SK-N-SH (cell line): Measurements from ENCODE around the gene B4GALNT3. TPM values are rescaled to one million over a fixed set of nuclear protein-coding genes. Genes with fewer than 3 reads are reported as not detected.

ENCODE experiments used
- CTCF ChIA-PET: fragments of 300-600, 350-600 bp; formaldehyde crosslinking; extraction: SDS; loops from one replicate; lab custom pipeline; 2021; lab: Yijun Ruan, JAX
- POLR2A ChIA-PET: fragments of 350-600 bp; sonication (Branson Sonifier 250); formaldehyde crosslinking; extraction: SDS; loops from one replicate; lab custom pipeline; 2020; ENCODE audit warnings: antibody characterized with exemption, inconsistent platforms; lab: Yijun Ruan, JAX
- DNase-seq: peaks from one replicate; pipeline ENCODE4 v3.0.0; 2012
- H2AFZ ChIP-seq: fragments of 200-600 bp; sonication (generic); 2 replicates; pipeline ENCODE4 v1.8.1; 2016; ENCODE audit warnings: antibody characterized with exemption, mild to moderate bottlenecking, low read depth
- H3F3A ChIP-seq: fragments of 200-600 bp; sonication (generic); replicated peaks from 2 replicates; pipeline ENCODE3; 2016; ENCODE audit warnings: antibody characterized with exemption, mild to moderate bottlenecking; ENCODE audit not compliant: insufficient read depth
- H3K27ac ChIP-seq, 2 experiments: fragments of 200-500 bp in 1 of 2; fragments of 200-600 bp in 1 of 2; sonication (Bioruptor generic) in 1 of 2; sonication (generic), shearing (Covaris generic) in 1 of 2; 2 replicates each; pipeline versions ENCODE4 v1.5.1 to v1.6.1; 2014 to 2016; ENCODE audit warnings: low read depth in 2 of 2, inconsistent platforms in 1 of 2, low read length in 1 of 2, mild to moderate bottlenecking in 1 of 2, mixed read lengths in 1 of 2
- H3K27me3 ChIP-seq: fragments of 200-600 bp; sonication (generic), shearing (Covaris generic); 2 replicates; pipeline ENCODE4 v1.6.1; 2016; ENCODE audit warnings: mixed run types; ENCODE audit not compliant: insufficient read depth
- H3K36me3 ChIP-seq, 2 experiments: fragments of 200-500 bp in 1 of 2; fragments of 200-600 bp in 1 of 2; sonication (Bioruptor generic) in 1 of 2; sonication (generic) in 1 of 2; replicated peaks in 1 of 2; 2 replicates each; pipeline versions ENCODE3 to v1.5.1; 2014 to 2016; ENCODE audit warnings: low read length in 1 of 2, mild to moderate bottlenecking in 1 of 2; ENCODE audit not compliant: insufficient read depth in 2 of 2, control insufficient read depth in 1 of 2
- H3K4me1 ChIP-seq, 2 experiments: fragments of 200-500 bp in 1 of 2; fragments of 200-600 bp in 1 of 2; sonication (Bioruptor generic) in 1 of 2; sonication (generic), shearing (Covaris generic) in 1 of 2; 2 replicates each; pipeline versions ENCODE4 v1.5.1 to v1.6.1; 2014 to 2016; ENCODE audit warnings: low read depth in 1 of 2, low read length in 1 of 2, mixed run types in 1 of 2; ENCODE audit not compliant: insufficient read depth in 2 of 2, control insufficient read depth in 1 of 2
- H3K4me2 ChIP-seq: fragments of 200-600 bp; sonication (generic), shearing (Covaris generic); 2 replicates; pipeline ENCODE4 v1.6.1; 2017; ENCODE audit warnings: mixed run types
- H3K4me3 ChIP-seq, 2 experiments: fragments of 200-500 bp in 1 of 2; fragments of 200-600 bp in 1 of 2; sonication (Bioruptor generic) in 1 of 2; sonication (generic), shearing (Covaris generic) in 1 of 2; 2 replicates each; pipeline versions ENCODE4 v1.5.1 to v1.8.1; 2014 to 2016; ENCODE audit warnings: low read depth in 2 of 2, inconsistent platforms in 1 of 2, low read length in 1 of 2, mild to moderate bottlenecking in 1 of 2, mixed read lengths in 1 of 2, moderate library complexity in 1 of 2
- H3K79me2 ChIP-seq: fragments of 200-600 bp; sonication (generic); 2 replicates; pipeline ENCODE4 v1.8.1; 2017; ENCODE audit warnings: mild to moderate bottlenecking; ENCODE audit not compliant: insufficient read depth
- H3K9ac ChIP-seq: fragments of 200-600 bp; sonication (generic); 2 replicates; pipeline ENCODE4 v1.6.1; 2017; ENCODE audit warnings: mixed run types
- H3K9me2 ChIP-seq: fragments of 200-600 bp; sonication (generic); 2 replicates; pipeline ENCODE4 v1.6.1; 2017; ENCODE audit warnings: mixed run types
- H3K9me3 ChIP-seq: fragments of 200-600 bp; sonication (generic); 2 replicates; pipeline ENCODE4 v1.6.1; 2017; ENCODE audit warnings: mixed run types, mild to moderate bottlenecking, moderate library complexity
- H4K20me1 ChIP-seq: fragments of 200-600 bp; sonication (generic); 2 replicates; pipeline ENCODE4 v1.6.1; 2017; ENCODE audit warnings: mild to moderate bottlenecking, mixed run types; ENCODE audit not compliant: insufficient read depth
- EP300 ChIP-seq, 2 experiments: IDR thresholded peaks; 2 replicates each; pipeline versions ENCODE4 v1.4.0 to v1.6.1; 2012; ENCODE audit warnings: borderline replicate concordance in 1 of 2, low read depth in 1 of 2, low read length in 1 of 2
- EZH2phosphoT487 ChIP-seq: fragments of 200-600 bp; sonication (generic); IDR thresholded peaks from 2 replicates; pipeline ENCODE4 v1.6.1; 2017; ENCODE audit warnings: low read depth, mixed run types, mild to moderate bottlenecking, antibody characterized with exemption, moderate library complexity, borderline replicate concordance
- FOSL2 ChIP-seq: IDR thresholded peaks from 2 replicates; pipeline ENCODE4 v1.4.0; 2012; ENCODE audit warnings: low read depth, mild to moderate bottlenecking, moderate library complexity, borderline replicate concordance
- MAX ChIP-seq: IDR thresholded peaks from 2 replicates; pipeline ENCODE4 v1.4.0; 2012; ENCODE audit warnings: low read depth
- MEF2A ChIP-seq: IDR thresholded peaks from 2 replicates; pipeline ENCODE4 v1.4.0; 2012; ENCODE audit warnings: low read depth, borderline replicate concordance
- PBX3 ChIP-seq: IDR thresholded peaks from 2 replicates; pipeline ENCODE4; 2012
- RFX5 ChIP-seq: IDR thresholded peaks from 2 replicates; pipeline ENCODE4 v1.6.1; 2012; ENCODE audit warnings: mild to moderate bottlenecking, improper control_type of control experiment, low read length
- RXRA ChIP-seq: IDR thresholded peaks from 2 replicates; pipeline ENCODE4 v1.4.0; 2012; ENCODE audit warnings: low read depth, mild to moderate bottlenecking, borderline replicate concordance
- SMC3 ChIP-seq: IDR thresholded peaks from 2 replicates; pipeline ENCODE4 v1.6.1; 2012; ENCODE audit warnings: low read depth, low read length, improper control_type of control experiment
- TAF1 ChIP-seq: IDR thresholded peaks from 2 replicates; pipeline ENCODE4 v1.6.1; 2012; ENCODE audit warnings: low read depth, mild to moderate bottlenecking, low read length, moderate library complexity, borderline replicate concordance
- TCF12 ChIP-seq: IDR thresholded peaks from 2 replicates; pipeline ENCODE4 v1.4.0; 2012
- USF1 ChIP-seq: IDR thresholded peaks from 2 replicates; pipeline ENCODE4 v1.4.0; 2012; ENCODE audit warnings: low read depth, borderline replicate concordance
- USF2 ChIP-seq: fragments of 150-350 bp; IDR thresholded peaks from 2 replicates; pipeline ENCODE4 v1.6.1; 2017; ENCODE audit warnings: antibody characterized with exemption, low read length, low read depth, borderline replicate concordance
- YY1 ChIP-seq: IDR thresholded peaks from 2 replicates; pipeline ENCODE4 v1.4.0; 2012; ENCODE audit warnings: low read depth, mild to moderate bottlenecking
- ZBTB33 ChIP-seq: IDR thresholded peaks from 2 replicates; pipeline ENCODE4 v1.4.0; 2012; ENCODE audit warnings: low read depth, borderline replicate concordance
- WGBS: methylation state at CpG from one replicate; pipeline ENCODE4 v1.1.6; 2017; ENCODE audit warnings: low lambda C conversion rate; 5-methylcytosine and 5-hydroxymethylcytosine counted together
- polyA plus RNA-seq, 3 experiments: library from polyadenylated mRNA; depleted of rRNA; stranded (reverse); fragments of >200 nt; gene quantifications; 2 replicates each; pipeline ENCODE4 v1.2.3, GENCODE V29; 2012

The B4GALNT3 gene
- polyA plus RNA-seq, 1 of the 3 experiments (the other 2 are of a cell fraction): 0.53 TPM

- TF ChIP-seq EZH2phosphoT487: no peak
- no peak for TF ChIP-seq EP300 (IDR thresholded peaks at IDR 0.05; ENCODE audit: borderline replicate concordance in 1 of 2, low read depth in 1 of 2, low read length in 1 of 2)
- TF ChIP-seq, all 33 proteins: peak for 0
These were observed 53.7 kb downstream of the B4GALNT3 start (continued) for GRCh38 chr12:513446-513845.

- Histone ChIP-seq H3K27me3 (peaks cover 29% of the 10 kb centered on the region; the same call in 1 of the 2 replicates), H3K9me3 (no peaks in the 10 kb centered on the region), H3K4me2 (no peak overlapping the region), H3K79me2 (no peaks in the 10 kb centered on the region), H3K9ac (no peak overlapping the region), H2AFZ (no peak overlapping the region), H3K27ac (no peak overlapping the region), H3K4me3 (no peak overlapping the region), H3K4me1 (no peaks in the 10 kb centered on the region), H3K9me2 (no peaks in the 10 kb centered on the region), H4K20me1 (no peaks in the 10 kb centered on the region), H3F3A (no peaks in the 10 kb centered on the region), H3K36me3 (no peaks in the 10 kb centered on the region)
- ChIA-PET CTCF (interaction anchor here (0.8 to 1.0 kb wide), 2 partner anchors 29 to 30 kb away, joined by 3 to 4 read pairs; no protein-coding TSS in a partner anchor), POLR2A (no interaction called here)
- no peak for TF ChIP-seq RFX5
- TF ChIP-seq EZH2phosphoT487: no peak
- no peak for TF ChIP-seq TCF12
- TF ChIP-seq SMC3: no peak
- no peak for TF ChIP-seq TAF1
- TF ChIP-seq ZBTB33: no peak
- TF ChIP-seq EP300 (IDR thresholded peaks at IDR 0.05; ENCODE audit: borderline replicate concordance in 1 of 2, low read depth in 1 of 2, low read length in 1 of 2): no peak
- WGBS: 22% methylated on average over 3 of the region's 3 CpGs
- no peak for DNase-seq
These were observed 57.8 kb downstream of the B4GALNT3 start for GRCh38 chr12:517538-517937.

- no peaks in the 10 kb centered on the region for H3F3A ChIP-seq
- no peak overlapping the region for H3K4me3 ChIP-seq
- H3K9me3 ChIP-seq: no peaks in the 10 kb centered on the region
- H3K79me2 ChIP-seq: no peaks in the 10 kb centered on the region
- ChIA-PET CTCF (interaction anchor here (1.0 to 1.8 kb wide), 4 partner anchors 12 to 27 kb away, joined by 3 to 6 read pairs (median 4); no protein-coding TSS in a partner anchor), POLR2A (no interaction called here)
- DNase-seq: no peak
- H3K4me1 ChIP-seq: peaks cover 0 to 3% of the 10 kb centered on the region in 2 experiments; a peak in 1 of 4 replicates
- no peaks in the 10 kb centered on the region for H3K9me2 ChIP-seq
- no peak overlapping the region for H3K4me2 ChIP-seq
- WGBS: 34% methylated on average over 2 of the region's 2 CpGs
- no peak overlapping the region for H2AFZ ChIP-seq
- no peaks in the 10 kb centered on the region for H3K36me3 ChIP-seq
- H3K27ac ChIP-seq: no peak overlapping the region
- peaks cover 29% of the 10 kb centered on the region; the same call in 1 of the 2 replicates for H3K27me3 ChIP-seq
- H3K9ac ChIP-seq: no peak overlapping the region
- H4K20me1 ChIP-seq: no peaks in the 10 kb centered on the region
- TF ChIP-seq PBX3 (no peak), RXRA (no peak), YY1 (no peak), MEF2A (no peak), FOSL2 (no peak), SMC3 (no peak), ZBTB33 (no peak), USF1 (no peak), MAX (no peak), USF2 (no peak)
These were observed 60.4 kb downstream of the B4GALNT3 start for GRCh38 chr12:520119-520518.
